HCT116 (cell line): ENCODE measurements around the gene KRT28. TPM values are rescaled to one million over a fixed set of nuclear protein-coding genes. Genes with fewer than 3 reads are reported as not detected.

ENCODE experiments used
- ATAC-seq: fragments of 200-7000 bp; cut with Tn5 transposase; 2 replicates; pipeline ENCODE4 v1.9.1; 2020; ENCODE audit warnings: mild to moderate bottlenecking, moderate library complexity
- BruUV-seq: library from RNA; stranded (reverse); fragments of 400-500 nt; replicated peaks from 2 replicates; lab custom pipeline; 2021; lab: Mats Ljungman, UMichigan
- CTCF ChIA-PET: fragments of 300-600 bp; sonication (Branson Sonifier 250); formaldehyde crosslinking; loops from one replicate; lab custom pipeline; 2021; ENCODE audit warnings: antibody characterized with exemption; lab: Charles Lee
- POLR2A ChIA-PET: fragments of 300-600, 350-600 bp; sonication (Branson Sonifier 250); formaldehyde crosslinking; loops from one replicate; lab custom pipeline; 2021; ENCODE audit warnings: antibody characterized with exemption; lab: Charles Lee
- RAD21 ChIA-PET, 2 experiments: fragments of 300-600 bp; sonication (Branson Sonifier 250); formaldehyde crosslinking; loops; one replicate each; lab custom pipeline; 2023; ENCODE audit warnings: low total read pairs in 2 of 2; ENCODE audit not compliant: uncharacterized antibody in 2 of 2, unreplicated experiment in 2 of 2, low non-redundant PET in 1 of 2; lab: Charles Lee
- DNase-seq: peaks from one replicate; pipeline ENCODE4 v3.0.0-alpha.2; 2010; ENCODE audit warnings: low read depth, low spot score
- H2AFZ ChIP-seq: fragments of 200-600 bp; shearing (Covaris generic), sonication (generic); 2 replicates; pipeline ENCODE4 v1.6.1; 2017; ENCODE audit warnings: low read depth, mixed run types, mixed read lengths, antibody characterized with exemption, low read length; ENCODE audit not compliant: poor library complexity, severe bottlenecking
- H3K27ac ChIP-seq: 2 replicates; pipeline ENCODE4 v1.5.1; 2012; ENCODE audit warnings: low read depth, low read length
- H3K27me3 ChIP-seq: fragments of 200-600 bp; sonication (generic); 2 replicates; pipeline ENCODE4 v1.6.1; 2016; ENCODE audit warnings: mixed run types, low read length, mixed read lengths; ENCODE audit not compliant: insufficient read depth
- H3K36me3 ChIP-seq, 2 experiments: fragments of 200-500 bp in 1 of 2; fragments of 200-600 bp in 1 of 2; sonication (Bioruptor generic) in 1 of 2; sonication (generic) in 1 of 2; 2 replicates each; pipeline versions ENCODE4 v1.5.1 to v1.6.1; 2014 to 2016; ENCODE audit warnings: low read length in 2 of 2, inconsistent platforms in 1 of 2, mixed read lengths in 1 of 2, mixed run types in 1 of 2; ENCODE audit not compliant: insufficient read depth in 2 of 2, control insufficient read depth in 1 of 2
- H3K4me1 ChIP-seq, 2 experiments: fragments of 200-600 bp in 1 of 2; sonication (generic) in 1 of 2; 2 replicates each; pipeline versions ENCODE4 v1.5.1 to v1.6.1; 2012 to 2017; ENCODE audit warnings: low read length in 2 of 2, inconsistent platforms in 1 of 2, mild to moderate bottlenecking in 1 of 2, mixed read lengths in 1 of 2, mixed run types in 1 of 2, moderate library complexity in 1 of 2; ENCODE audit not compliant: insufficient read depth in 2 of 2, control insufficient read depth in 1 of 2
- H3K4me2 ChIP-seq: fragments of 200-600 bp; sonication (generic); 2 replicates; pipeline ENCODE4 v1.6.1; 2017; ENCODE audit warnings: mixed run types, low read length, mixed read lengths
- H3K4me3 ChIP-seq, 2 experiments: fragments of 200-600 bp in 1 of 2; sonication (generic) in 1 of 2; replicated peaks in 1 of 2; 2 replicates each; pipeline ENCODE4 v1.5.1; 2011 to 2016; ENCODE audit warnings: low read length in 2 of 2, control low read depth in 1 of 2, low read depth in 1 of 2, mild to moderate bottlenecking in 1 of 2, mixed read lengths in 1 of 2, mixed run types in 1 of 2
- H3K79me2 ChIP-seq: fragments of 200-600 bp; sonication (generic); 2 replicates; pipeline ENCODE4 v1.6.1; 2017; ENCODE audit warnings: mild to moderate bottlenecking, mixed run types, low read length, moderate library complexity, mixed read lengths; ENCODE audit not compliant: insufficient read depth
- H3K9ac ChIP-seq: fragments of 200-600 bp; sonication (generic); 2 replicates; pipeline ENCODE4 v1.6.1; 2016; ENCODE audit warnings: low read length, mixed read lengths
- H3K9me2 ChIP-seq: fragments of 200-600 bp; sonication (generic), shearing (Covaris generic); 2 replicates; pipeline ENCODE4 v1.6.1; 2017; ENCODE audit warnings: mixed run types, mild to moderate bottlenecking, moderate library complexity; ENCODE audit not compliant: insufficient read depth
- H3K9me3 ChIP-seq, 2 experiments: fragments of 200-500 bp in 1 of 2; fragments of 200-600 bp in 1 of 2; sonication (Bioruptor generic) in 1 of 2; sonication (generic) in 1 of 2; 2 replicates each; pipeline ENCODE4 v1.6.1; 2014 to 2017; ENCODE audit warnings: low read length in 2 of 2, mixed read lengths in 2 of 2, inconsistent platforms in 1 of 2, low read depth in 1 of 2, mild to moderate bottlenecking in 1 of 2, mixed run types in 1 of 2, moderate library complexity in 1 of 2; ENCODE audit not compliant: control insufficient read depth in 1 of 2, insufficient read depth in 1 of 2
- H4K20me1 ChIP-seq: fragments of 200-600 bp; sonication (generic), shearing (Covaris generic); 2 replicates; pipeline ENCODE4 v1.6.1; 2017; ENCODE audit warnings: mixed run types, mild to moderate bottlenecking, moderate library complexity; ENCODE audit not compliant: insufficient read depth
- ATF3 ChIP-seq: IDR thresholded peaks from 2 replicates; pipeline ENCODE4 v1.6.1; 2012
- CBX3 ChIP-seq: IDR thresholded peaks from 2 replicates; pipeline ENCODE4 v1.6.1; 2012; ENCODE audit warnings: low read depth
- CEBPB ChIP-seq: IDR thresholded peaks from 2 replicates; pipeline ENCODE4 v1.6.1; 2012; ENCODE audit warnings: low read depth
- EZH2 ChIP-seq: fragments of 200-600 bp; sonication (generic); IDR thresholded peaks from 2 replicates; pipeline ENCODE4 v1.6.1; 2017; ENCODE audit warnings: antibody characterized with exemption, mixed run types
- EZH2phosphoT487 ChIP-seq: fragments of 200-600 bp; IDR thresholded peaks from 2 replicates; pipeline ENCODE4 v1.6.1; 2018; ENCODE audit warnings: antibody characterized with exemption, borderline replicate concordance
- FOSL1 ChIP-seq: IDR thresholded peaks from 2 replicates; pipeline ENCODE4 v1.6.1; 2012; ENCODE audit warnings: low read depth
- MAX ChIP-seq: IDR thresholded peaks from 2 replicates; pipeline ENCODE4 v1.6.1; 2012
- POLR2A ChIP-seq: IDR thresholded peaks from 2 replicates; pipeline ENCODE4 v1.7.0; 2011; ENCODE audit warnings: borderline replicate concordance; ENCODE audit not compliant: insufficient read depth, insufficient read length; ENCODE audit errors: extremely low read depth
- TCF7L2 ChIP-seq: IDR thresholded peaks from 2 replicates; pipeline ENCODE4 v1.7.0; 2011; ENCODE audit warnings: borderline replicate concordance, inconsistent platforms; ENCODE audit not compliant: insufficient read depth, insufficient read length; ENCODE audit errors: extremely low read depth
- intact Hi-C: fragments of 100-400 bp; cut with micrococcal nuclease; formaldehyde crosslinking; loops from 2 replicates; pipeline ENCODE4 v1.10.0; 2022
- total RNA-seq: library from RNA; stranded (reverse); gene quantifications from one replicate; pipeline ENCODE4 v1.2.1, GENCODE V29; 2021; ENCODE audit not compliant: unreplicated experiment

Gene KRT28
- total RNA-seq, 1 experiment from 2014 or later: not detected

GRCh38 chr17:40846515-40847144 lies 46.9 kb upstream of the KRT28 start (continued):
- TF ChIP-seq FOSL1 (no peak), CEBPB (no peak), POLR2A (no peak)

- Histone ChIP-seq H3K36me3 (no peaks in the 10 kb centered on the region), H3K27ac (no peak overlapping the region), H3K79me2 (no peaks in the 10 kb centered on the region), H3K9me2 (no peaks in the 10 kb centered on the region), H4K20me1 (no peaks in the 10 kb centered on the region), H3K9me3 (no peaks in the 10 kb centered on the region), H3K4me1 (0 out of 4 replicates have a peak, but pooled peaks cover 0 to 4% of the 10 kb centered on the region in 2 experiments), H3K4me3 (no peak overlapping the region), H3K4me2 (no peak overlapping the region), H3K27me3 (no peaks in the 10 kb centered on the region), H3K9ac (no peak overlapping the region), H2AFZ (no peak overlapping the region)
- ATAC-seq: no peak
- no peak for DNase-seq
- ChIA-PET CTCF (no interaction called here), POLR2A (no interaction called here), RAD21 (no interaction called here)
- intact Hi-C loops: no loop called here
- TF ChIP-seq ATF3 (no peak), TCF7L2 (no peak), POLR2A (no peak)
- no TSS peak for BruUV-seq
Observed at GRCh38 chr17:40844671-40845107, 44.9 kb upstream of the KRT28 start.

- Histone ChIP-seq H3K79me2 (no peaks in the 10 kb centered on the region), H3K9me2 (no peaks in the 10 kb centered on the region), H3K36me3 (no peaks in the 10 kb centered on the region), H3K4me2 (no peak overlapping the region), H2AFZ (no peak overlapping the region), H3K9ac (no peak overlapping the region), H4K20me1 (no peaks in the 10 kb centered on the region), H3K27me3 (no peaks in the 10 kb centered on the region), H3K9me3 (no peaks in the 10 kb centered on the region), H3K27ac (no peak overlapping the region), H3K4me3 (no peak overlapping the region), H3K4me1 (0 out of 4 replicates have a peak, but pooled peaks cover 0 to 4% of the 10 kb centered on the region in 2 experiments)
- TF ChIP-seq CBX3: no peak
- no peak for TF ChIP-seq EZH2
- TF ChIP-seq EZH2phosphoT487: no peak
- TF ChIP-seq MAX: no peak
- ATAC-seq (no peak), DNase-seq (no peak)
- intact Hi-C loops: no loop called here
- BruUV-seq: no TSS peak
- RAD21 ChIA-PET: no interaction called here
- CTCF ChIA-PET: interaction anchor here (0.8 kb wide), 1 partner anchor 819 kb away, joined by 3 read pairs; no protein-coding TSS in a partner anchor
- POLR2A ChIA-PET: no interaction called here
Observed at GRCh38 chr17:40843242-40843641, 43.5 kb upstream of the KRT28 start.
